ENCODE data around the gene PUDP.
"Not testable (repeated sequence)": the region's sequence is repeated elsewhere in the genome, so short reads cannot be mapped to it uniquely, and the experiment has no call there.

Gene PUDP

GRCh38 chrX:7054219-7055216, 93.4 kb downstream of the PUDP start:
- DNase-seq (ENCODE audit: extremely low spot score, insufficient read length, low read depth) = no peak
- no peak for FAIRE-seq

GRCh38 chrX:7052541-7052940, 95.4 kb downstream of the PUDP start:
- DNase-seq (ENCODE audit: extremely low spot score, insufficient read length, low read depth) (no peak), FAIRE-seq (no peak)

GRCh38 chrX:7050271-7050670, 97.7 kb downstream of the PUDP start:
- DNase-seq (ENCODE audit: extremely low spot score, insufficient read length, low read depth) (no peak), FAIRE-seq (no peak)

- no peak for FAIRE-seq
- no peak for DNase-seq (ENCODE audit: extremely low spot score, insufficient read length, low read depth)
These were observed 100.0 kb downstream of the PUDP start for GRCh38 chrX:7047951-7048350.

GRCh38 chrX:7045238-7045955, 102.6 kb downstream of the PUDP start:
- FAIRE-seq = no peak

GRCh38 chrX:7043796-7044433, 104.0 kb downstream of the PUDP start:
- not testable (repeated sequence) for FAIRE-seq; DNase-seq (ENCODE audit: extremely low spot score, insufficient read length, low read depth)

More at GRCh38 chrX:7045238-7045955, 102.6 kb downstream of the PUDP start:
- DNase-seq (ENCODE audit: extremely low spot score, insufficient read length, low read depth) = no peak

- DNase-seq (ENCODE audit: extremely low spot score, insufficient read length, low read depth) (no peak), FAIRE-seq (no peak)
These were observed 119.7 kb downstream of the PUDP start for GRCh38 chrX:7028246-7028645.

GRCh38 chrX:7027071-7027470, 120.9 kb downstream of the PUDP start:
- FAIRE-seq = no peak
- DNase-seq (ENCODE audit: extremely low spot score, insufficient read length, low read depth) = no peak

- FAIRE-seq; DNase-seq (ENCODE audit: extremely low spot score, insufficient read length, low read depth): not testable (repeated sequence)
These were observed 121.6 kb downstream of the PUDP start for GRCh38 chrX:7026365-7026764.

- DNase-seq (ENCODE audit: extremely low spot score, insufficient read length, low read depth) = no peak
- no peak for FAIRE-seq
These were observed 122.5 kb downstream of the PUDP start for GRCh38 chrX:7025471-7025870.

GRCh38 chrX:7024850-7025249, 123.1 kb downstream of the PUDP start:
- DNase-seq (ENCODE audit: extremely low spot score, insufficient read length, low read depth) (no peak), FAIRE-seq (no peak)

GRCh38 chrX:7022996-7023395, 125.0 kb downstream of the PUDP start:
- not testable (repeated sequence) for DNase-seq (ENCODE audit: extremely low spot score, insufficient read length, low read depth); FAIRE-seq

GRCh38 chrX:7021991-7022390, 126.0 kb downstream of the PUDP start:
- FAIRE-seq = no peak
- DNase-seq (ENCODE audit: extremely low spot score, insufficient read length, low read depth) = no peak

GRCh38 chrX:7019555-7019954, 128.4 kb downstream of the PUDP start:
- FAIRE-seq (no peak), DNase-seq (ENCODE audit: extremely low spot score, insufficient read length, low read depth) (no peak)

GRCh38 chrX:7012262-7012834, 135.6 kb downstream of the PUDP start:
- not testable (repeated sequence) for FAIRE-seq; DNase-seq (ENCODE audit: extremely low spot score, insufficient read length, low read depth)

GRCh38 chrX:7010897-7011296, 137.1 kb downstream of the PUDP start:
- not testable (repeated sequence) for FAIRE-seq

GRCh38 chrX:7007328-7007727, 140.6 kb downstream of the PUDP start:
- DNase-seq (ENCODE audit: extremely low spot score, insufficient read length, low read depth); FAIRE-seq: not testable (repeated sequence)

More at GRCh38 chrX:7010897-7011296, 137.1 kb downstream of the PUDP start:
- not testable (repeated sequence) for DNase-seq (ENCODE audit: extremely low spot score, insufficient read length, low read depth)

Data from GM18507 (cell line).